HG03521 (cell line): ENCODE measurements around the gene PIR.
A peak's percentile ranks its signal among the peaks of the same experiment; 100 is the strongest.

Experiments used
- ATAC-seq: cut with Tn5 transposase; IDR thresholded peaks from one replicate; pipeline ENCODE4 v1.9.1; 2021; ENCODE audit warnings: mild to moderate bottlenecking, moderate library complexity; ENCODE audit not compliant: unreplicated experiment

Gene PIR

GRCh38 chrX:15493118-15493962, at the start of gene PIR:
TSS of gene PIR (minus strand) at chrX:15493333. CDS start at chrX:15491257, 2,076 bp downstream.
- ATAC-seq = peak; percentile 97

- ATAC-seq = no peak
These were observed 37.2 kb upstream of the PIR start for GRCh38 chrX:15530318-15530717.

GRCh38 chrX:15529165-15529564, 36.0 kb upstream of the PIR start:
- ATAC-seq = no peak

- ATAC-seq = no peak
These were observed 32.7 kb upstream of the PIR start for GRCh38 chrX:15525664-15526416.

- no peak for ATAC-seq
These were observed 31.3 kb upstream of the PIR start for GRCh38 chrX:15524417-15524816.

- ATAC-seq = no peak
These were observed 30.0 kb upstream of the PIR start for GRCh38 chrX:15523088-15523487.

GRCh38 chrX:15522464-15522863, 29.3 kb upstream of the PIR start:
- no peak for ATAC-seq

GRCh38 chrX:15515931-15516330, 22.8 kb upstream of the PIR start:
- no peak for ATAC-seq

GRCh38 chrX:15514279-15514678, 21.1 kb upstream of the PIR start:
- ATAC-seq = no peak

GRCh38 chrX:15512401-15512965, 19.4 kb upstream of the PIR start:
- ATAC-seq = no peak

- ATAC-seq = no peak
These were observed 18.4 kb upstream of the PIR start for GRCh38 chrX:15511563-15511962.

GRCh38 chrX:15509845-15510244, 16.7 kb upstream of the PIR start:
- no peak for ATAC-seq

- ATAC-seq = no peak
These were observed 13.9 kb upstream of the PIR start for GRCh38 chrX:15507005-15507404.

- no peak for ATAC-seq
These were observed 12.0 kb upstream of the PIR start for GRCh38 chrX:15505101-15505500.

GRCh38 chrX:15504661-15505060, 11.5 kb upstream of the PIR start:
- ATAC-seq = no peak

- ATAC-seq = no peak
These were observed 8.4 kb upstream of the PIR start for GRCh38 chrX:15501506-15501905.

- no peak for ATAC-seq
These were observed 7.4 kb upstream of the PIR start, which contains the start of gene BMX for GRCh38 chrX:15500497-15500966. TSS of gene BMX (plus strand) at chrX:15500807. CDS start at chrX:15508354, 7,547 bp downstream.

GRCh38 chrX:15499976-15500375, 6.8 kb upstream of the PIR start:
- ATAC-seq = no peak

- no peak for ATAC-seq
These were observed 5.6 kb upstream of the PIR start for GRCh38 chrX:15498741-15499140.

GRCh38 chrX:15497865-15498264, 4.7 kb upstream of the PIR start:
- no peak for ATAC-seq

- no peak for ATAC-seq
These were observed 3.7 kb upstream of the PIR start for GRCh38 chrX:15496824-15497223.

GRCh38 chrX:15495801-15496200, 2.7 kb upstream of the PIR start:
- no peak for ATAC-seq
